Peyer's patch (tissue), 4 donors: ENCODE results near the gene ACTN4. TPM values are rescaled to one million over a fixed set of nuclear protein-coding genes. Genes with fewer than 3 reads are reported as not detected.

ENCODE experiments used
- DNase-seq, 3 donors: peaks; one replicate each; pipeline ENCODE4 v3.0.0-alpha.2; 2017 to 2019
- H3K27ac ChIP-seq, 4 donors: fragments of 200-600 bp; sonication (generic); one replicate each; pipeline ENCODE4 v1.5.1; 2016 to 2019
- H3K27me3 ChIP-seq, 2 donors: fragments of 200-600 bp; sonication (generic); one replicate each; pipeline ENCODE4 v1.5.1; 2019
- H3K36me3 ChIP-seq, 3 donors: fragments of 200-600 bp; sonication (generic); one replicate each; pipeline ENCODE4 v1.5.1; 2016 to 2019
- H3K4me1 ChIP-seq, 4 donors: fragments of 200-600 bp; sonication (generic); one replicate each; pipeline ENCODE4 v1.5.1; 2016 to 2019
- H3K4me3 ChIP-seq, 4 donors: fragments of 200-600 bp; sonication (generic); 1 replicate in 3 of 4; 2 replicates in 1 of 4; pipeline ENCODE4 v1.5.1; 2016 to 2019; ENCODE audit warnings: mild to moderate bottlenecking in 1 of 4
- H3K9me3 ChIP-seq, 4 donors: fragments of 200-600 bp; sonication (generic); one replicate each; pipeline ENCODE4 v1.5.1; 2016 to 2019; ENCODE audit warnings: mild to moderate bottlenecking in 1 of 4
- CTCF ChIP-seq, 6 experiments: fragments of 450-650 bp in 4 of 6; fragments of 200-600 bp in 2 of 6; sonication (generic) in 1 of 6; IDR thresholded peaks; one replicate each; pipeline ENCODE4 v1.5.1; 2017 to 2019; ENCODE audit warnings: antibody characterized with exemption in 6 of 6, mild to moderate bottlenecking in 3 of 6, moderate library complexity in 1 of 6
- POLR2A ChIP-seq, 2 donors: fragments of 450-650 bp; IDR thresholded peaks; one replicate each; pipeline ENCODE4 v1.5.1; 2017; ENCODE audit warnings: antibody characterized with exemption in 2 of 2, mild to moderate bottlenecking in 2 of 2, moderate library complexity in 2 of 2
- total RNA-seq, 4 donors: library from RNA; depleted of rRNA; stranded (reverse); fragments of >200 nt; gene quantifications; one replicate each; pipeline ENCODE4 v1.1.0, GENCODE V29; 2016

The ACTN4 gene
- total RNA-seq, 4 donors from 2014 or later, result 360 to 1,049 (median 814) TPM

GRCh38 chr19:38640368-38640767 is 7.1 kb upstream of the ACTN4 start:
- Histone ChIP-seq H3K27me3 (no peaks in the 10 kb centered on the region), H3K27ac (peak overlapping the region in 3 of 4 donors; percentile 17 to 79 (median 67)), H3K9me3 (no peaks in the 10 kb centered on the region), H3K36me3 (peaks cover 0 to 13% (median 0%) of the 10 kb centered on the region in 3 donors), H3K4me3 (no peak overlapping the region), H3K4me1 (peaks cover 0 to 20% (median 6%) of the 10 kb centered on the region in 4 donors)
- TF ChIP-seq CTCF (IDR thresholded peaks at IDR 0.05) (peak in 3 of 6 experiments; percentile 21 to 33 (median 26)), POLR2A (IDR thresholded peaks at IDR 0.05) (peak in 1 of 2 donors; percentile 1)
- no peak for DNase-seq

GRCh38 chr19:38642176-38642575 is 5.3 kb upstream of the ACTN4 start:
- H3K36me3 ChIP-seq, result peaks cover 0 to 5% (median 0%) of the 10 kb centered on the region in 3 donors
- DNase-seq, result no peak
- no peak overlapping the region for H3K4me3 ChIP-seq
- TF ChIP-seq CTCF (IDR thresholded peaks at IDR 0.05) (no peak), POLR2A (IDR thresholded peaks at IDR 0.05) (no peak)
- H3K4me1 ChIP-seq, result peaks cover 0 to 10% (median 4%) of the 10 kb centered on the region in 4 donors
- H3K27me3 ChIP-seq, result no peaks in the 10 kb centered on the region
- H3K27ac ChIP-seq, result peak overlapping the region in 2 of 4 donors; percentile 1 to 66
- no peaks in the 10 kb centered on the region for H3K9me3 ChIP-seq

DNA sequence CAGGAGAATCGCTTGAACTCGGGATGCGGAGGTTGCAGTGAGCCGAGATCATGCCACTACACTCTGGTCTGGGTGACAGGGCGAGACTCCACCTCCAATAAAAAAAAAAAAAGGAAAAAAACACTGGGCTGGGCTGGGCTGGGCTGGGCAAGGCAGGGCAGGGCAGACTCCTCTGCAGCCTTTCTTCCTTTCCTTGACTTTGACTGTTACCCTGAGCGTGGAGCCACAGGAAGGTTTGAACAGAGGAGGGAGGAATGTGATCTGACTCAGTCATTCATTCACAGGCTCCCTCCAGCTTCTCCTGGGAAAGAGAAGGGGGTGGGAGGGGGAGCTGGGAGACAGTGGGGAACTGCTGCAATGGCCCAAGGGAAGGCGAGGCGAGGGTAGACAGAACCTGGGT is 2.7 kb upstream of the ACTN4 start:
- no peak overlapping the region for H3K4me3 ChIP-seq
- H3K27me3 ChIP-seq, result no peaks in the 10 kb centered on the region
- peak overlapping the region in 3 of 4 donors; percentile 52 to 88 (median 78) for H3K27ac ChIP-seq
- no peaks in the 10 kb centered on the region for H3K36me3 ChIP-seq
- H3K4me1 ChIP-seq, result peaks cover 4 to 17% (median 6%) of the 10 kb centered on the region in 4 donors
- DNase-seq, result peak in 2 of 3 donors; percentile 65
- no peaks in the 10 kb centered on the region for H3K9me3 ChIP-seq
- TF ChIP-seq CTCF (IDR thresholded peaks at IDR 0.05), result no peak
- peak in 1 of 2 donors; percentile 61 for TF ChIP-seq POLR2A (IDR thresholded peaks at IDR 0.05)

GRCh38 chr19:38647966-38648768 is 718 bp downstream of the ACTN4 start:
- TF ChIP-seq POLR2A (IDR thresholded peaks at IDR 0.05) (no peak), CTCF (IDR thresholded peaks at IDR 0.05) (no peak)
- Histone ChIP-seq H3K4me3 (peak overlapping the region; percentile 67 to 99 (median 88)), H3K36me3 (no peaks in the 10 kb centered on the region), H3K27me3 (no peaks in the 10 kb centered on the region), H3K27ac (peak overlapping the region; percentile 91 to 95 (median 92)), H3K4me1 (peaks cover 4 to 48% (median 11%) of the 10 kb centered on the region in 4 donors), H3K9me3 (no peaks in the 10 kb centered on the region)
- DNase-seq, result peak in 1 of 3 donors; percentile 62

GRCh38 chr19:38648769-38649304 is 1.4 kb downstream of the ACTN4 start:
- Histone ChIP-seq H3K9me3 (no peaks in the 10 kb centered on the region), H3K36me3 (no peaks in the 10 kb centered on the region), H3K4me3 (peak overlapping the region; percentile 67 to 99 (median 88)), H3K27ac (peak overlapping the region; percentile 91 to 95 (median 92)), H3K27me3 (no peaks in the 10 kb centered on the region), H3K4me1 (peaks cover 4 to 55% (median 11%) of the 10 kb centered on the region in 4 donors)
- TF ChIP-seq POLR2A (IDR thresholded peaks at IDR 0.05) (no peak), CTCF (IDR thresholded peaks at IDR 0.05) (no peak)
- no peak for DNase-seq
